LoVo (cell line): Measurements from ENCODE around the gene USP46.

Experiments used
- DNase-seq: peaks from one replicate; pipeline ENCODE4 v3.0.0-alpha.2; 2016; ENCODE audit warnings: low spot score

USP46 gene

DNA sequence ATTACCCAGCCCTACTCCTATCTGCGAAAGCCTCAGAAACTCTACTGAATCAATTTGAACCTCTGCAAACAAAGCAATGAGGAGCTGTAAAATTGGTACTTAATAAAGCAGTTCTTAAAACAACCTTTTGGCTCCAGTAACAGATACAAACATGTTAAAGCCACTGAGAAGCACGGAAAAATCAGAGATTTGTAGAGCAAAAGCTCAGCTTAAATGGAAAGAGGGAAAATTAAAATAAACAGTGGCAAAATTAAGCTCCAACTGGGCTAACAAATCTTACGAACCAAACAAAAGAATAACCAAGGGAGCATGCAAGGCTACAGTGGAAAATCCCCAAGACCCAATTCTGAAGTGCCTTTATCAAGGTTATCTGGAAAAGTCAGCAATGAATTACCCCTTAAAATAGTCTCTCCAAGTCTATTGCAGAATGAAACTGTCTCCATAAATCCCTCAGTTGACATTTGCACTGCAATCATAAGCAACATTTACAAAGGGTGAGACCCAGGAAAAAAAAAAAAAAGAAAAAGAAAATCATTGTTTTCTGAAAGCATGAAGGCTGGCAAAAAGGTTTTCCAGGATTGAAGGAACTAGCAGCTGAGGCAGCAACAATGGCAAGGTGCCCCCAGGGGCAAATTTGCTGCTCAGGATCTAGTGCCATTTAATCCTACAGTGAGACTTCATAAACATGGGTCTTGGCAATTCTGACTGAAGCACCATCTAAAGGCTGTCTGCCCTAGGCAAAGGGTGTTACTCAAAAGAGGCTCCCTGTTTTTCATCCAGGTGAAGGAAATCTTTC lies 40.1 kb downstream of the USP46 start:
- no peak for DNase-seq

DNA sequence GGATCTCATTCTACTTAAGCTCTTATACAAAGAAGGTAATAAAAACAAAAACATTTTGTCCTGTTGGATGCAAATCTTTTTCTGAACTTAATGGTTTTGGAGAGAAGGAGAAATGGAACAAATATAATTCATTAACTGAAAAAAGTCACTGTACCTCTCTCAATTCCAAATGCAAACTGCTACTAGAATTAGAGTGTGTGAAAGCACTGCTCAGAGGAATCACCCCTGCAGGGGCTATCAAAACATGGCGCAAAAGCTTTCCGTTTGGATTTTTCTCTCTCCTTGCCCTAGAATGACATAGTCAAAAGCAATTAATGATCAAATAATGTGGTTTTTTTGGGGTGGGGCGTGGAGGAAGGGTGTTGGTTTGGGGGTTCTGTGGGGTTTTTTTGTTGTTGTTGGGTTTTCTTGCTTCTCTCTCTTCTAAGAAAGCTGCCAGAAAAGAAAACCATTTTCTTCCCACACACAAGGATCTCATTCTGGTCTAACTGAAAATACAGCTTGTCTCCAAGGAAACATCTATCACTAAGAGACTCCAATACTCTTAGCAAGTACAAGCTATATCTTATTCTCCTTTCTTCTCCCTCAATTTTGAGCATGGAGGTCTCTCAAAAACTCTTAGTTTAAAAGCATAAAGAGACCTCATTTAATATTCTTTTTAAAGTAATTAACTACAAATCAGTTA lies 41.6 kb downstream of the USP46 start:
- no peak for DNase-seq

DNA sequence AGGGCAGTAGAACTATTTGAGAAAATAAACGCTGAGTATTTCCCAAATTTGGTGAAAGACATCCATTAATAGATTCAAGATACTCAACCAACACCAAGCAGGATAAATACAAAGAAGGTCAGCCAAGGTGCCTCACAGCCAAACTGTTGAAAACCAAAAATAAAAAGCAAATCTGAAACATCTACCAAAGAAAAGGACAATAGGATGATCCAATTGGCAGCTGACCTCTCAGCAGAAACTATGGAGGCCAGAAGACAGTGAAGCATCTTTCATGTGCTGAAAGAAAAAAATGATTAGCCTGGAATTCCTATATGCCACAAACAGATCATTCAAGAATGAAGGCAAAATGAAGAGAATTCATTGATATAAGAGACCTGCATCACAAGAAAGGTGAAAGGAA lies 44.9 kb downstream of the USP46 start:
- no peak for DNase-seq

DNA sequence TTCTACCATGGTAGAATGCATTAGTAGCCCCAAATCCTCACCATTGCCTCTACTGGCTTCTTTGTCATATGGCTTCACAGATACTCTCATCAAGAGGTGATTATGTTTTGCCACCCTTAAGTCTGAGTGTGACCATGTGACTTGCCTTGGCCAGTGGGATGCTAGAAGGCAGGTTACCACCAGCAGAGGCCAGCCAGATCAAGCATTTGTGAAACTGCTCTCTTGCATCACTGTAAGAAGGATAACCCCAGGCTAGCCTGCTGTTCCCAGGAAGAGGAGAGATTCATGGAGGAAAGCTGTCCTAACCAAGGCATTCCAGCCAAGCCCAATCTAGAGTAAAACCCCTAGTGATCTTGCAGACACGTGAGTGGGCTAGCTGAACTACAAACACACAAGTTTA lies 46.8 kb downstream of the USP46 start:
- DNase-seq, result no peak

DNA sequence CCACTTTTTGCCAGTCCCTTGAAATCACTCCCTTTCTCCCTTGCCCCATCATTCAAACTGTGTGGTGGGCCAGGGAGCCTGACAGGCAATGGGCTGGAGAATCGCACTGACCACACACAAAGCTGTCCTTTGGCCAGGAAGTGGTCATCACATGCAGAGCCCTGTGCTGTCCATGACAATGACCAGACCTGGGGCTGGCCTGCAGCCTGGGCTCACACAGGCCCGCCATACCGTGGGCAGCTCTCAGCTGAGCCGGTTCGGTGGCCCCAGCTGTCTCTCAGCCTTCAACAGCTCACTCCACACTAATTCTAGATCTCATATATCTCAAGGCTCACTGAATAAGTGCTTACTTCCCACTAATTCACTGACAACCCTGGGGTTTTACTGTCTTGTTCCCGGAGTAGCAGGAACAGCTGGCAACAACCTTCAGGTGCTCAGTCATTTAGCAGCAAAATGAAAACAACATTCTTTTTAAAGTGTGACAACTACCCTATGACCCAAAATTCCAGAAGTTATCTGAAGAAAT lies 48.0 kb downstream of the USP46 start:
- DNase-seq, result no peak

DNA sequence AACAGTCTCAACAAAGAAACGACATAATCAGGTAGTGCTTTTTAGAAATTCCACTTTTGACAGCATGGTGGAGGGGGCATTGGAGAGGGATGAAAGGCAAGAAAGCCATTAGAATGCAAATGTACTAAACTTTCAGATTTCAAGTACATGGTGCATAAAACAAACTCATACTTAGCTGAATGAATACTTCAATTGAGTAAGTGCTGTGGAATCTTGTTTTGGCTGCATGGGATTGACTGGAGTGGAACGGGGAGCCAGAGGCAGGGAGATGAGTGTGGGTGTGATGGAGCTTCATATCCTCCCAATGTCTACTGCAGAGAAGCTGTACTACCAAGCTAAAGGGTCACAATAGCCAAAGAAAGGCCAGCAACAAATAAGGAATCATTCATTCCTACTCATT lies 52.4 kb downstream of the USP46 start:
- no peak for DNase-seq

DNA sequence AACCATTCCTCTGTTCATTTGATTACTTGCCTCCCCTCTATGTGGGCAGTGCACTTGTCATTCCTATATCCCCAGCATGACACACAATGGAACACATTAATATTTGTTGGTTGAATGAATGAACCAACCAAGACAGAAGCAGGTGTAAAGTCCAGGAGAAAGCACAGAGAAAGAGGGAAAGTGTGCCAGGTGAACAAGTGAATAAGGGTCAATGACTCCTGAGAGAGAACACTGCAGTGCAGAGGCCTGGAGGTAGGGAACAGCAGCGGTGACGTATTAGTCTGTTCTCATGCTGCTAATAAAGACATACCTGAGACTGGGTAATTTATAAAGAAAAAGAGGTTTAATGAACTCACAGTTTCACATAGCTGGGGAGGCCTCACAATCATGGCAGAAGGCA lies 53.1 kb downstream of the USP46 start:
- DNase-seq, result no peak

DNA sequence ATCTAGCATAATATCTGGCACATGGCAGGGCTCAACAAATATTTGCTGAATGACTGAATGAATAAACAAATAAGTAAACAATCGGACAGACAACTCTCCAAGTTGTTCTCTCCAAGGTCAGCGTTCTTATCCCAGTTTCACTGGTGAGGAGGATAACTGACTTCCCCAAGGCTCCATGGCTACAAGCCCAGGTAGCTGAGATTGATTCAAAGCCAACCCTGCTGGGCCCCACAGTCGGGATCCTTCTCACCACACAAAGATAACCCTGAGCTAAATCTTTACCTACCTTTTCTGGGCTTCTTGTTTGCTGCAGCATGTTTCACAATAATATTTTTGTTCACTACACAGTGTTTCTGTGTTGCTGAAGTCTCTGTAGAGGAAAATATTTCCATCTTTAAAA lies 54.9 kb downstream of the USP46 start:
- DNase-seq, result no peak

DNA sequence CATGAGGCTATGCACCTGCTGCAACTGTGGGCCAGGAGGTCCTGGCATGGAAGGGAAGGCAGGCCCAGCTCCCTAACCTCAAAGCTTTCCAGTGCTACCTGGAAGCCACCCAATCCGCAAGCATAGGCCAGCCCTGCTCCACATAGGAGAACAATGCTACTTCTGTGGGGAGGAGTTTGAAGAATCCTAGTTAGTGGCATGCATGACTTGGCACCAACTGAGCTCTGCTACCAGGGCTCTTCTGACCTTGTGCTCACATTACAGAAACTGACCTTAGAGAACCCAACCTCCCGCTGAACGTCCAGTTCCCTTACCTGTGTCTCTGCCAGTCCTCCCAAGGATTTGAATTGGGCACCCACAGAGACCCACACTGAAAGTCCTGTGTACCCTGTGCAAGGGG lies 58.8 kb downstream of the USP46 start:
- no peak for DNase-seq

DNA sequence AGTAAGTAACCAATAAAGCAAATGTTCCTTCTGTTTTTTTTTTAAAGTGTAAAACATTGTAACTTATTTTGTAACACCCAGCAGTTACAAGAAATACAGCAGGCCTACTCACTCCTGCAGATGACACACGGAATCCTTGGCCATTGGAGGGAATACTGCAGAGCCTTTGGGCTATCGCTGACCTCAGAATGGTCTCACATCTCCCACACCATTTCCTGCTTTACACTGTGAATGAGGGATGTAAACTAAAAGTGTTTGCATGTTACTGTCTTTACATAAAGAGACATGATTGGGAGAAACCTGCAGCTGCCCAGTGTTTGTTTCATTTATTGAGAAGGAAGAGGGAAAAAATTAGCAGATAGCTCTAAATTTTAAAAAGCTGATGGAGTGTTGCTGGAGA lies 64.1 kb downstream of the USP46 start:
- DNase-seq, result no peak

DNA sequence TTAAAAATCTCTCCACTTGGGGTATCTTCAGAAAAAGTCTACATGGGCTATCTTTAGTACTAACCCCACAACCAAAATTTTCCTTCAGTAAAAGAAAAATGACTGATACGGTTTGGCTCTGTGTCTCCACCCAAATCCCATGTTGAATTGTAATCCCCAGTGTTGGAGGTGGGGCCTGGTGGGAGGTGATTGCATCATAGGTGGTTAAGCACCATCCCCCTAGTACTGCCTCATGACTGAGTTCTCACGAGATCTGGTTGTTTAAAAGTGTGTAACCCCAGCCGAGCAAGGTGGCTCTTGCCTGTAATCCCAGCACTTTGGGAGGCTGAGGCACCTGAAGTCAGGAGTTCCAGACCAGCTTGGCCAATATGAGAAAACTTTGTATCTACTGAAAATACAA lies 66.8 kb downstream of the USP46 start:
- no peak for DNase-seq

DNA sequence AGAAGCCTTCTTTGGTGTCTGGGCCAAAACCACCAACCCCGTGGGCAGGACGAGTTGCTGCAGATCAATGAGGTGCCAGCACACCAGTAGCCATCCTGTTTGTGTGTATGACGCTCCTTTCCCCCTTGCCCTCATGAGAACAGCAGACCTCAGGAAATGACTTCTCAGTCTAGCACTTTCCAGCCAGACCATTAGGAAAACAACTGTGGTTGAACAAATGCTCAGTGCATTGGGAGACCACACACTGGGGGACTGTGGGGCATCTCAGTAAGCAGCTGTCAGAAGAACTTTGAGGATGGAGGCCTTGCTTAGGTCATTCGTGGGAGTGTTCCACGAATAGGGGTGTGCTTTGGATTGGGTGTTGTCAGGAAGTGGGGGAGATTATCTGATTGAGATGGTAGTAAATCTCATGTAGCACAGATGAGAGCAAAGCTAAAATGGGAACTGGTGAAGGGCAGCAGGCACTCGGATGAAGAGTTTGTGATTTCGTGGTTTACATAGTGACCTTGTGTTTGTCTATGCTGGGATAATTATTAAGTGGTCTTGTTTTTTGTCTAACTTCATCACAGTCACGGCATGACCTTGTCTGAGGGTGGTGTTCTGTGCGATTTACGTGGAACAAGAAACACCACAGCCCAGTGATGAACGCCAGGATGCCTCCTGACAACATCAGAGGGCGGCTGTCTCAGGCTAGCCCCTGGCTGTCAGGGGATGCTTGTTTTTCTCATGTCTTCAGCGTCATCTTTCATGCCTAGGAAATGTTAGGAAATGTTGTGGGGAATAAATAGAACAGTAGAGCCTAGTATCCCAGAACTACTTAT lies 70.1 kb downstream of the USP46 start:
- DNase-seq, result no peak

DNA sequence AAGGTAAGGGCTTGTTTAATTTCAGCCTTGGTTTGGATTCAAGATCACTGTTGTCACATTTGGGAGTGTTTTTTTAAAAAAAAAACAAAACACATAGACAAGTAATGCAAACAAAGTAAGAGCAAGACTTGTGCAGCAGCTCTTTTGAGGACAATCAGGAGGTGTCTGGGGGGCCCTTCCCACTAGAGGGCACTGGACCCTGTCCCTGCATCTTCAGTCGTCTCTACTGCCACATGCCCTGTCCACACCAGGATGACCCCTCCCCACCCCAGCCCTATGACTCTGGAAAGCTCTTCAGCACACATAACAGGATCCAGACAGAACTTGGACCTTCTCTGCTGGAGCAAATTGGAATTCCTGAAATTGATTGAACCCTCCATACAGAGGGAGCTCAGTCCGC lies 71.0 kb downstream of the USP46 start:
- peak; percentile 6 for DNase-seq

DNA sequence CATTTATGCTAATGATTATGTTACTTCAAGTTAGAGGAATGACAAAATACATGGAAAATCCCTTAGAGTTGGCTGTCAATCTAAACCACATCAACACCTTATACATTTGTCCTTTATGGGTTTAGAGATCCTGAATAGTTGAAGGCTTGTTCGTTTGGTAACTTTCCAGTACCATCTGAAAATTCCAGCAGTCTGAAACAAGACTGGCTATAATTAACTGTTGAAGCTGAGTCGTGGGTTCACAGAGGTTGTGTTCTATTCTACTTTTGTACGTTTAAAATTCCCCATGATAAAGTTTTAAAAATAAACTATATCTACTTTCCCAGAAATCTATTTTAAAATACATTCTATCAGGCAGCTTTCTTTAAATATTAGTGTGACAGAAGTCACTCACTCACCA lies 73.0 kb downstream of the USP46 start:
- no peak for DNase-seq

DNA sequence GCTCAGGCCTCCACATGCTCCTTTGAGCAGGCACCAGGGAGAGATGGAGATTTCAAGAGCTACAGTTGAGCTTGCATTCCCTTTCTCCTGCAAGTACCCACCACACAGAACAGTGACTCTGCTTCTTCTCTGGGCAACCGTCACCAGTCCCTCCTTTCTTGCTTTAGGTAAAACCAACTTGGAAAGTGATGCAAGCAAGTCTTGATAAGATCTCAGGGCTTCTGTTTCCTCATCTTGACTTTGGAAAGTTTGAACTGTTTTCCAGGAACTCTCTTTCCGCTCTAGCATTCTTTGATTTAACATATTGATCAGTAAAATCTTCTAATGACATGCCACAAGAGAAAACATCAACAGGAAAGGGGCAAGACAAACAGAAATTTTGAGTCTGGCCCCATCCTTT lies 73.7 kb downstream of the USP46 start:
- no peak for DNase-seq

DNA sequence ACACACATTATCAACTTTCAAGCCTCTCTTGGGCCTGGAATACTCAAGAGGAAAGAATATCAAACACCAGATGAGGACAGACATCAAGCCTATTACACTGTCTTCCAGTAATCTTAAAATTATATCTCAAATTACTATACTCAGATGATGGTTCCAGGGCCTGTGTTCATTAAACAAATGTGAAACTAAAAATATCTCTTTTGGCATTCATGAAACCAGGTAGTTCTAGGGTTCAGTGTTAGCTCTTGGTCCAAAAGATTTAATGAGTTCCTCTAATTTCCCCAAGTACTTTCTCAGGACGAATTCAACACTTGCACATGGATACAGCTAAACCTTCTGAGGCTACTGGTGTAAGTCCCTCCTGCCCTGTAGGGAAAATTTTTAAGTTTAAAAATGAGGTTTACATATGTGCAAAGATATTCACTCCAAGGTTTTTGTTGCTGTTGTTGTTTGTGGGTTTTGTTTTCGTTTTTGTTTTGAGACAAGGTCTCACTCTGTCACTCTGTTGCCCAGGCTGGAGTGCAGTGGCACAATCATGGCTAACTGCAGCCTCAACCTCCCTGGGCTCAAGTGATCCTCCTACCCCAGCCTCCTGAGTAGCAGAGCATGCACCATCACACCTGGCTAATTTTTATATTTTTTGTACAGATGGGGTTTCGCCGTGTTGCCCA lies 79.4 kb downstream of the USP46 start:
- DNase-seq, result no peak

DNA sequence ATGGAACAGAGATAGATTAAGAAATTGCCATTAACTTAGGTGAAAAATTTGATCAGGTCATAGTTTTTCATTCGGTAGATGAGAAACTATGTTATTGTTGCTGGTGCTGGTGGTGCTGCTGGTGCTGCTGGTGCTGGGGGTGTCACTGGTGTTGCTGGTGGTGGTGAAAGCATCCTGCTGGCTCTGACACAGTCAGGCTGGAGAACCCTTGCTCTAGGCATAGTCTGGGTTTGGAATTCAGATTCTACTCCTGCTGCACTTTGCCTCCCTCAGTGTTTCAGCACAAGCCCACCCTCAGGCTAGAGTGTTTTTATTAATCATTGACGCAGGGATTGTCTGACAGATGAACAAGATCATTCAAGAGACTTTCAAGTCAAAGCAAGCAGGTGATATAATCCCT lies 80.2 kb downstream of the USP46 start:
- no peak for DNase-seq

DNA sequence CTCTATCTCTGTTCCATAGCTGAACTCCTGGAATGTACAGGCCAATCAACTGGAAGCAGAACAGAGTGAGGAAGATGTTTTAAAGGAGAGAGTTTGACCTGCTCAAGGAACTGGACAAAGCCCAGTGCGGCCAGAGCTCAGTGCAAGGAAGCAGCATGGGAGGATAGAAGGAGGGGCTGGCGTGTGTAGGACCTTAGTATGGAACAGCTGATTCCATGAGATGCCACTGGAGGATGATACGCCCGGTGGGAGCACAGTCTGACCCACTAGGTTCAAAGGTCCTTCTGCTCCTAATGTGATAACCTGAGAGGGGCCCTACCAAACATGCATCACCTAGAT lies 81.5 kb downstream of the USP46 start:
- no peak for DNase-seq

DNA sequence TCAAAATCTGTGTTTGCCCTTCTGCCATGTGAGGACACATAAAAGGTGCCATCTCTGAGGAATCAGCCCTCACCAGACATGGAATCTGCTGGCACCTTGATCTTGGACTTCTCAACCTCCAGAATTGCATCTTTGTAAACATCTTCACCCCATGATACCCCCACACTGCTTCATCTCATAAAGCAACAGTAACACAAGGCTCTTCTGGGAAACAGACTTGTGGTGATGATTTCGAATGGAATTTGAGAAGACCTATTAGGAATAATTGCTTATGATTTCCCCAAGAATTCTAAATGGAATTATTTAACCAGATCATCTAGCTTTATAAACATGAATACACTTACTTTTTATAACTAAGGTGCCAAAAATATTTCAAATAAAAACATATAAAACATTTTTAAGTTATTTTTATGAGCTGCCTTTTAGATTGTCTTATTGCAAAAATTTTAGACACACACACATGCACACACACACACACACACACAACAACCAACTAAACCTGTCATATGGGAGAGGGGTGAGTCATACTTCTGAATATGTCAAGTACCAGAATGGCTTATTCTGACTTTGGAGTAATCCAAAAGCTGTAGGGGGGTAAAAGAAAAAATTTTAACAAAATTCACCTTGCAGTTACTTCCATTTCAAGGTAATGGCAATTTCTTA lies 82.0 kb downstream of the USP46 start:
- DNase-seq, result no peak

DNA sequence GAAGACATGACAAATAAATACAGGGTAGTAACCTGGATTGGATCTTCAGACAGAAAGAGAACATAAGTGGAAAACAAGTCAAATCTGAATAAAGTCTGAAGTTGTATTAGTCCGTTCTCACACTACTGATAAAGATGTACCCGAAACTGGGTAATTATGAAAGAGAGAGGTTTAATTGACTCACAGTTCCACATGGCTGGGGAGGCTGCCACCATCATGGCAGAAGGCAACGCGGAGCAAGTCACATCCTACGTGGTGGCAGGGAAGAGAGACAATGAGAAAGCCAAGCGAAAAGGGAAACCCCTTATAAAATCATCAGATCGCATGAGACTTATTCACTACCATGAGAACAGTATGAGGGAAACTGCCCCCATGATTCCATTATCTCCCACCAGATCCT lies 82.8 kb downstream of the USP46 start:
- no peak for DNase-seq

DNA sequence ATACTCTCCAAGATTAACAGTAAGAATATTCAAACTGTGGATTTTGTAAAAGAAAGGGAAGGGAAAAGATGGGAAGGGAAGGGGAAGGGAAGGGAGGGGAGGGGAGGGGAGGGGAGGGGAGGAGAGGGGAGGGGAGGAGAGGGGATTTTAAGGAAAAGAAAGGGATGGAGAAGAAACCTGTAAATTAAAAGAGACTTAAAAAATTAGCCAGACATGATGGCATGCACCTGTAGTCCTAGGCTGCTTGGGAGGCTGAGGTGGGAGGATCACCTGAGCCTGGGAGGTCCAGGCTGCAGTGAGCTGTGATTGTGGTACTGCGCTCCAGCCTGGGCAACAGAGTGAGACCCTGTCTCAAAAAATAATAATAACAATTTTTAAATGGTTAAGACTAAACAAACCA lies 83.7 kb downstream of the USP46 start:
- no peak for DNase-seq

DNA sequence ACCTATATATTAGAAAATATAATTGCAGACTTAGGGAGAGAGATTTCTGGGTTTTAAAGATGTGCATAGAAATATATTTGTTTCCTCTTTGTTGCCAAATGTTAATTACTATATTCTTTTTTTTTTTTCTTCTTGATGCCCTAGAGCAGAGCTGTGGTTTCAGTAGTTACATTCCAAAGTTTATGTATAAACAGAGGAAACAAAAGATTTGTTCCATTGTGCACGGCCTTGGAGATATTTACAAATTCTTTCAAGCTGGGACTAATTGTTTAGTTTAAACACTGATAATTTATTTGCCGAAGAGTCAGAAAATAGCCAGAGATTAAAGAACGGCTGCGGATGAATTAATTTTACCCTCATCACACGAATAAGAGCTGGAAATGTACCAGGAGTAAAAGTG lies 85.1 kb downstream of the USP46 start:
- no peak for DNase-seq
